ENCODE measurements around the gene GMPR2.

DNA sequence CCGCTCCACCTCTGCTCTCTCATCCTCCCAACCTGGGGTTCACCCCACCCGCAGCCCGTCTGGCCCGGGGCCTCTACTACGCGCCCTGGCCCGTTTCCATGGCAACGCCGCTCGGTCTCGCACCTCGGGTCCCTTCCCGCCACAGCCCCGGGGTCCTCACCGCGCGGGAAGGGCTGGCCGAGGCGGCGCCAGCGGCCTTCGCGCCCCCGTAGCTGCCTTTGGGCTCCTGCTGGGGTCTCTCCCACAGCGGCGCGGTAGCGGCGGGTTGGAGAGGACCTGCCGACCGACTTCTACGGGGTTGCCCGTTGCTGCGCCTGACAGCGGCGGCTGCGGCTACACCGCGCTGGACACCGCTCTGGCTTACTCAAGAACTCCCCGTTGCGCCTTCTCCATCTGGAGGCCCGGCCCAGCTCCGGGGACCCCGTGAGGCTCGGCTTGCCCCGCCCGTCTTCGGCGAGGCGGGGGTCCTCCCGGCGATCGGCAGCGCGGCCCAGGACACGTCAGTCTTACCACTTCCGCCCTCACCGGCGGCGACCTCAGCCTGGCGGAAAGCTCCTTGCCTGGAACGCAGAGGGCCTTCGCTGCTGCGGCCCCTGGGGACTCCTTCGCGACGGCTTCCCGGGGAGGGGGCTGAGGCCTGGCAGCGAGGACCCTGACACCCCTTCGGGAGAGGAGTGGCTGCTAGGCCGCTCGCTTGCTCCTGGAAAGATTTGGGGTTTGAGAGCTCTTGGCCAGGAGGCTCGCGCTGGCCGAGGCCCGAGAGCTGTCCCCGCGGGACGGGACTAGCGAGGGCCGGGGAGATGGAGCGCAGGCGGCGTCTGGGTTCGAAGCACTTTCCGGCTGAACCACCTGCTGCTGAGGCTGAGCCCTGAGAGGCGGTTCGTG, 37.3 kb upstream of the GMPR2 start, which contains the start of gene TM9SF1:
- no peak for TF ChIP-seq EZH2phosphoT487 (IDR thresholded peaks at IDR 0.05; ENCODE audit: insufficient read depth, low read depth)
- no peak for TF ChIP-seq EZH2 (IDR thresholded peaks at IDR 0.05; ENCODE audit: insufficient read depth, poor library complexity, severe bottlenecking)
